Measurements from ENCODE around the gene MEIS2. TPM values are rescaled to one million over a fixed set of nuclear protein-coding genes. Genes with fewer than 3 reads are reported as not detected.

Gene MEIS2
- total RNA-seq, 2 experiments from 2014 or later, result 0.14 TPM; not detected in 1

DNA sequence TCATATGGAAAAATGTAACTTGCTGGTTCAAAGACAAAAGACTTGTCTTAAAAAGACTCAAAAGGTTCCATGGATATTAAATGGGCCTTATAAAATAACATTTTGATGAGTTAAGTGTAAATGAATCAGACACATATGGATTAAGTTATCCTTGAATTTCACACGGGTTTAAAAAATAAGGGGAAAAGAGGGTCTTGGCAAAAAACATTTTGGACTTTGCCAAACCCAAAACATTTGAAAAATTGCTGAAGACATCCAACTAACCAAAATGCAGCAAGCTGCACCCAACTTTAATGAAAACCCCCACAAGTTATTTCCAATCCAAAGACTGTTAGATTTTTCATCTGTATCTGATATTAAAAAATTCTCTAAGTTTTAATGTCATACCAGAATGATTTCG, 200.7 kb downstream of the MEIS2 start:
- POLR2A ChIA-PET, result no interaction called here
- Mint-ChIP-seq H3K27me3 (peaks cover 10% of the 10 kb centered on the region), H3K4me3 (no peak overlapping the region), H3K4me1 (ENCODE audit: low read depth) (no peaks in the 10 kb centered on the region), H3K36me3 (ENCODE audit: low read depth) (no peaks in the 10 kb centered on the region), H3K27ac (no peak overlapping the region), H3K9me3 (no peaks in the 10 kb centered on the region)
- CTCF ChIA-PET, result interaction anchor here (1.3 kb wide), 1 partner anchor 16 kb away, joined by 5 read pairs; no protein-coding TSS in a partner anchor
- no peak for DNase-seq
- intact Hi-C loops (cut with micrococcal nuclease), result no loop called here
- TF ChIP-seq, protein P1, sequence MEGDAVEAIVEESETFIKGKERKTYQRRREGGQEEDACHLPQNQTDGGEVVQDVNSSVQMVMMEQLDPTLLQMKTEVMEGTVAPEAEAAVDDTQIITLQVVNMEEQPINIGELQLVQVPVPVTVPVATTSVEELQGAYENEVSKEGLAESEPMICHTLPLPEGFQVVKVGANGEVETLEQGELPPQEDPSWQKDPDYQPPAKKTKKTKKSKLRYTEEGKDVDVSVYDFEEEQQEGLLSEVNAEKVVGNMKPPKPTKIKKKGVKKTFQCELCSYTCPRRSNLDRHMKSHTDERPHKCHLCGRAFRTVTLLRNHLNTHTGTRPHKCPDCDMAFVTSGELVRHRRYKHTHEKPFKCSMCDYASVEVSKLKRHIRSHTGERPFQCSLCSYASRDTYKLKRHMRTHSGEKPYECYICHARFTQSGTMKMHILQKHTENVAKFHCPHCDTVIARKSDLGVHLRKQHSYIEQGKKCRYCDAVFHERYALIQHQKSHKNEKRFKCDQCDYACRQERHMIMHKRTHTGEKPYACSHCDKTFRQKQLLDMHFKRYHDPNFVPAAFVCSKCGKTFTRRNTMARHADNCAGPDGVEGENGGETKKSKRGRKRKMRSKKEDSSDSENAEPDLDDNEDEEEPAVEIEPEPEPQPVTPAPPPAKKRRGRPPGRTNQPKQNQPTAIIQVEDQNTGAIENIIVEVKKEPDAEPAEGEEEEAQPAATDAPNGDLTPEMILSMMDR (IDR thresholded peaks at IDR 0.05), result no peak
- ATAC-seq, result no peak

DNA sequence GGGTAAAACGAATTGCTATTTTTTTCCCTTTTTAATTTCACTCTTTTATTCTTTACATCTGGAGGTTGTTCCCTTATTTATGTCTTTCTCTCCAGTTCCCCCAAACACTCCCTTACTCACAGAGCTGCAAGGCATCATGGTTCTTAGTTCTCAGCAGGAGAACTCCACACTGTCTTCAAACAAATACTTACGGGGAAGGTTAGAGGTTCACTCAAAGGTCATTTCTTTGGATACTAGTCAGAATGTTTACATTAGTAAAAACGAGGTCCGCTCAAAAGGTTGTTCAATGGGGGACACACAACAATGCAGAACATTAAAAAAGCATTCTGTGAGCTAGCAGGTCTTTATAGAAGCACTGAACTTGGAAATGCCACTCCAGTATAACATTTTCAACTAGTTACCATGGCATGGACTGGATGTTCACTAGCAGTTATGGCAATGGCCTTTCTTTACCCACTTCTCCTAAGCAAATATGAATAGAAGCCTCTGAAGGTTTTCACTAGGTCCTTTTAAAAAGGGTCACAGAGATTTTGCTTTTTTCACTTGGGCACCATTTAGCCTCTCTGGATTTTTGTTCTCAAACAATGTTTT, 201.7 kb downstream of the MEIS2 start:
- no peaks in the 10 kb centered on the region for H3K4me1 Mint-ChIP-seq (ENCODE audit: low read depth)
- POLR2A ChIA-PET, result no interaction called here
- DNase-seq (no peak), ATAC-seq (no peak)
- intact Hi-C loops (cut with micrococcal nuclease), result no loop called here
- TF ChIP-seq, protein P1 (IDR thresholded peaks at IDR 0.05), result no peak
- H3K9me3 Mint-ChIP-seq, result no peaks in the 10 kb centered on the region
- H3K27me3 Mint-ChIP-seq, result peaks cover 10% of the 10 kb centered on the region
- H3K27ac Mint-ChIP-seq, result no peak overlapping the region
- CTCF ChIA-PET, result no interaction called here
- H3K36me3 Mint-ChIP-seq (ENCODE audit: low read depth), result no peaks in the 10 kb centered on the region
- H3K4me3 Mint-ChIP-seq, result no peak overlapping the region

DNA sequence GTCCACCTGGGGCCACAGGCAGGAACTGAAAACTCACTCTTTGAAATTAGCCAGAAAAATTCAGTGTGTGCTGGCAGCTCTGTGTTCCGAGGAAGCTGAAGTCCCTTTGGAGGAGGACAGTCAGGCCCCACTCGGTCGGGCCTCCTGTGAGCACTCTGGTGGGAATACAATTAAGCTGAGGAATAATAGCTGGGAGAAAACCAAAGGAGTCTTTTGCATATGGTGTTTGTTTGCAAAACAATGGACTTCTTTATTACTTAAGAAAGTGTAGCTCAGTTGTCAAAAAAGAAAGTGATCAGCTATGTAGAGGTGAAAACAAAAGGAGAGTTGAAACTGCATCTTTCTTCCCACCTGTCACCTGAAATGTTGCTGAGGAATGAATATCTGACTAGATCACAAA, 202.5 kb downstream of the MEIS2 start:
- Mint-ChIP-seq H3K27me3 (peaks cover 10% of the 10 kb centered on the region), H3K27ac (no peak overlapping the region), H3K36me3 (ENCODE audit: low read depth) (no peaks in the 10 kb centered on the region), H3K4me1 (ENCODE audit: low read depth) (no peaks in the 10 kb centered on the region), H3K4me3 (no peak overlapping the region), H3K9me3 (no peaks in the 10 kb centered on the region)
- ATAC-seq (no peak), DNase-seq (no peak)
- intact Hi-C loops (cut with micrococcal nuclease), result no loop called here
- ChIA-PET POLR2A (no interaction called here), CTCF (no interaction called here)
- TF ChIP-seq, protein P1 (IDR thresholded peaks at IDR 0.05), result no peak

DNA sequence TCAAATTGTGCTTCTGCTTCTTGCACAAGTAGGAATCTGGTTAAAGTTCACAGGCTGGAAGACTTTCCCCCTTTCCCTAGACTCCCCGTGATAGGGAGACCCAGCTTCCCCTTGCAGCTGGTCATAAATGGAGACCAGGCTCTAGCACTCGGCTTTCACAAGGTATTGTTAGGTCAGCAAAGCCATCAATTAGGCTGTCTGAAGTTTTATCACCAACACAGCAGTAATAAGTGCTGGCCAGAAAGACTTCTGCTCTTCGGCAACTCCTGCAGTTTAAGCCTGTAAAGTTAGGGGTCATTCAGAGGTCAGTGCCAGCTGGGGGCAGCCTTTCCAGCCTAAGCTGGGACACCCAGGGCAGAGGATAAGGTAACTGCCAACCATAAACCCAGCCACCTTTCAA, 203.4 kb downstream of the MEIS2 start:
- H3K27ac Mint-ChIP-seq, result no peak overlapping the region
- ChIA-PET POLR2A (no interaction called here), CTCF (no interaction called here)
- H3K4me3 Mint-ChIP-seq, result no peak overlapping the region
- H3K27me3 Mint-ChIP-seq, result peaks cover 13% of the 10 kb centered on the region
- H3K4me1 Mint-ChIP-seq (ENCODE audit: low read depth), result no peaks in the 10 kb centered on the region
- DNase-seq (no peak), ATAC-seq (no peak)
- TF ChIP-seq, protein P1 (IDR thresholded peaks at IDR 0.05), result no peak
- no peaks in the 10 kb centered on the region for H3K9me3 Mint-ChIP-seq
- intact Hi-C loops (cut with micrococcal nuclease), result no loop called here
- no peaks in the 10 kb centered on the region for H3K36me3 Mint-ChIP-seq (ENCODE audit: low read depth)

DNA sequence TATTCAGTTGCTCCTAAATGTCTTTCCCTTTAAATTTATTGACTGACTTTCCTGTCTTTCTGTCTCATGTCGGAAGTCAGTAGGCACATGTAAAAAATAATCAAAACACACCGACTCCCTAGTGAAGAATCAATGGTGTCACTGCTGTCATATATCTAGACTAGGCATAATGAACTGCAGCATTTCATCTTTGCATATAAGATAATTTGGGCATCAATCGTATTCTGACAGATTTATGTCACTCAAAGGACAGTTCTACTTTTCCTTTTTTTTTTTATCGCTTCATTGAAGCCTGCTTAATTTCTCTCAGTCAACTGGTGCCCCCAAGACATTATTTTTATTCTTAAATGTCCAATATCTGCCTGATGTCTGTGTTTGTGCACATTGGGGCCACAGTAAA, 206.3 kb downstream of the MEIS2 start:
- no peak overlapping the region for H3K27ac Mint-ChIP-seq
- POLR2A ChIA-PET, result no interaction called here
- intact Hi-C loops (cut with micrococcal nuclease), result no loop called here
- H3K36me3 Mint-ChIP-seq (ENCODE audit: low read depth), result no peaks in the 10 kb centered on the region
- no peak for DNase-seq
- CTCF ChIA-PET, result interaction anchor here (1.3 kb wide), 1 partner anchor 10 kb away, joined by 4 read pairs; no protein-coding TSS in a partner anchor
- no peaks in the 10 kb centered on the region for H3K4me1 Mint-ChIP-seq (ENCODE audit: low read depth)
- no peaks in the 10 kb centered on the region for H3K9me3 Mint-ChIP-seq
- H3K27me3 Mint-ChIP-seq, result peaks cover 25% of the 10 kb centered on the region
- no peak overlapping the region for H3K4me3 Mint-ChIP-seq
- no peak for ATAC-seq
- TF ChIP-seq, protein P1 (IDR thresholded peaks at IDR 0.05), result no peak

Measured in activated CD8-positive, alpha-beta T cell treated with anti-CD3 and anti-CD28 coated beads for 36 hours (primary cell).